ENCODE data around the gene NUP153. TPM values are rescaled to one million over a fixed set of nuclear protein-coding genes. Genes with fewer than 3 reads are reported as not detected.
"Not testable (repeated sequence)": the region's sequence is repeated elsewhere in the genome, so short reads cannot be mapped to it uniquely, and the experiment has no call there.

Gene NUP153
- polyA plus RNA-seq, 1 donor from 2014 or later, result 20.6 TPM

DNA sequence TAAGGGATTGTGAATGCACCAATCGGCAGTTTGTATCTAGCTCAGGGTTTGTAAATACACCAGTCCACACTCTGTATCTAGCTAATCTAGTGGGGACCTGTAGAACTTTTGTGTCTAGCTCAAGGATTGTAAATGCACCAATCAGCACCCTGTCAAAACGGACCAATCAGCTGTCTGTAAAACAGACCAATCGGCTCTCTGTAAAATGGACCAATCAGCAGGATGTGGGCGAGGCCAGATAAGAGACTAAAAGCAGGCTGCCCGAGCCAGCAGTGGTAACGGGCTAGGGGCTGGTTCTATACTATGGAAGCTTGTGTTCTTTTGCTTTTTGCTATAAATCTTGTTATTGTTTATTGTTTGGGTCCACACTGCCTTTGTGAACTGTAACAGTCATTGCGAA, 125.4 kb downstream of the NUP153 start:
- H3K27me3 ChIP-seq (ENCODE audit: insufficient read depth, low read depth, low read length); H3K79me2 ChIP-seq (replicated peaks; ENCODE audit: insufficient read depth, low read length); H3K9me2 ChIP-seq (ENCODE audit: insufficient read depth, low read length); H3K9ac ChIP-seq (ENCODE audit: low read length); H3K4me3 ChIP-seq (ENCODE audit: low read length); H4K20me1 ChIP-seq (ENCODE audit: insufficient read depth); H3K4me2 ChIP-seq (ENCODE audit: low read length); H2AFZ ChIP-seq (ENCODE audit: low read depth, low read length); H3K9me3 ChIP-seq (ENCODE audit: low read length); H3F3A ChIP-seq (ENCODE audit: insufficient read depth, low read length, poor library complexity, severe bottlenecking); H3K36me3 ChIP-seq (ENCODE audit: insufficient read depth, low read length); H3K27ac ChIP-seq (ENCODE audit: low read length): not testable (repeated sequence)

DNA sequence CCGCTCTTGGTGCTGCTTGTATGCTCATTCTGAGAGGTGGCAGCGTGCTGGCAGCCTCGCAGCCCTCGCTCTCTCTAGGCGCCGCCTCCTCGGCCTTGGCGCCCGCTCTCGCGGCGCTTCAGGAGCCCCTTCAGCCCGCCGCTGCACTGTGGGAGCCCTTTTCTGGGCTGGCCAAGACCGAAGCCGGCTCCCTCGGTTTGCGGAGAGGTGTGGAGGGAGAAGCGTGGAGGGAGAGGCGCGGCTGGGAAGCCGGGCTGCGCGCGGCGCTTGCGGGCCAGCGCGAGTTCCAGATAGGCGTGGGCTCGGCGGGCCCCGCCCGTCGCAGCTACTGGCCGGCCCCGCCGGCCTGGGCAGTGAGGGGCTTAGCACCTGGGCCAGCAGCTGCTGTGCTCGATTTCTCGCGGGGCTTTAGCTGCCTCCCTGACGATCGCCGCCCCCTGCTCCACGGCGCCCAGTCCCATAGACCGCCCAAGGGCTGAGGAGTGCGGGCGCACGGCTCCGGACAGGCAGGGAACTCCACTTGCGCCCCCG, 126.1 kb downstream of the NUP153 start:
- no peaks in the 10 kb centered on the region for H3F3A ChIP-seq (ENCODE audit: insufficient read depth, low read length, poor library complexity, severe bottlenecking)
- H3K27ac ChIP-seq (ENCODE audit: low read length), result no peak overlapping the region
- H3K27me3 ChIP-seq (ENCODE audit: insufficient read depth, low read depth, low read length), result no peaks in the 10 kb centered on the region
- no peaks in the 10 kb centered on the region for H3K9me3 ChIP-seq (ENCODE audit: low read length)
- TF ChIP-seq TAF1 (IDR thresholded peaks at IDR 0.05; ENCODE audit: low read depth) (no peak), SMC3 (conservative IDR thresholded peaks at IDR 0.05; ENCODE audit: poor library complexity) (no peak), POLR2AphosphoS5 (IDR thresholded peaks at IDR 0.05) (no peak), EP300 (conservative IDR thresholded peaks at IDR 0.05; ENCODE audit: poor library complexity, severe bottlenecking) (no peak), RAD21 (conservative IDR thresholded peaks at IDR 0.05) (no peak), MXI1 (conservative IDR thresholded peaks at IDR 0.05; ENCODE audit: poor library complexity, severe bottlenecking) (no peak), EZH2 (IDR thresholded peaks at IDR 0.05; ENCODE audit: borderline replicate concordance, insufficient read depth, low read length, poor library complexity, severe bottlenecking) (no peak)
- TF ChIP-seq, protein P1, sequence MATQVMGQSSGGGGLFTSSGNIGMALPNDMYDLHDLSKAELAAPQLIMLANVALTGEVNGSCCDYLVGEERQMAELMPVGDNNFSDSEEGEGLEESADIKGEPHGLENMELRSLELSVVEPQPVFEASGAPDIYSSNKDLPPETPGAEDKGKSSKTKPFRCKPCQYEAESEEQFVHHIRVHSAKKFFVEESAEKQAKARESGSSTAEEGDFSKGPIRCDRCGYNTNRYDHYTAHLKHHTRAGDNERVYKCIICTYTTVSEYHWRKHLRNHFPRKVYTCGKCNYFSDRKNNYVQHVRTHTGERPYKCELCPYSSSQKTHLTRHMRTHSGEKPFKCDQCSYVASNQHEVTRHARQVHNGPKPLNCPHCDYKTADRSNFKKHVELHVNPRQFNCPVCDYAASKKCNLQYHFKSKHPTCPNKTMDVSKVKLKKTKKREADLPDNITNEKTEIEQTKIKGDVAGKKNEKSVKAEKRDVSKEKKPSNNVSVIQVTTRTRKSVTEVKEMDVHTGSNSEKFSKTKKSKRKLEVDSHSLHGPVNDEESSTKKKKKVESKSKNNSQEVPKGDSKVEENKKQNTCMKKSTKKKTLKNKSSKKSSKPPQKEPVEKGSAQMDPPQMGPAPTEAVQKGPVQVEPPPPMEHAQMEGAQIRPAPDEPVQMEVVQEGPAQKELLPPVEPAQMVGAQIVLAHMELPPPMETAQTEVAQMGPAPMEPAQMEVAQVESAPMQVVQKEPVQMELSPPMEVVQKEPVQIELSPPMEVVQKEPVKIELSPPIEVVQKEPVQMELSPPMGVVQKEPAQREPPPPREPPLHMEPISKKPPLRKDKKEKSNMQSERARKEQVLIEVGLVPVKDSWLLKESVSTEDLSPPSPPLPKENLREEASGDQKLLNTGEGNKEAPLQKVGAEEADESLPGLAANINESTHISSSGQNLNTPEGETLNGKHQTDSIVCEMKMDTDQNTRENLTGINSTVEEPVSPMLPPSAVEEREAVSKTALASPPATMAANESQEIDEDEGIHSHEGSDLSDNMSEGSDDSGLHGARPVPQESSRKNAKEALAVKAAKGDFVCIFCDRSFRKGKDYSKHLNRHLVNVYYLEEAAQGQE (IDR thresholded peaks at IDR 0.05; ENCODE audit: borderline replicate concordance), result no peak
- TF ChIP-seq, protein P2, sequence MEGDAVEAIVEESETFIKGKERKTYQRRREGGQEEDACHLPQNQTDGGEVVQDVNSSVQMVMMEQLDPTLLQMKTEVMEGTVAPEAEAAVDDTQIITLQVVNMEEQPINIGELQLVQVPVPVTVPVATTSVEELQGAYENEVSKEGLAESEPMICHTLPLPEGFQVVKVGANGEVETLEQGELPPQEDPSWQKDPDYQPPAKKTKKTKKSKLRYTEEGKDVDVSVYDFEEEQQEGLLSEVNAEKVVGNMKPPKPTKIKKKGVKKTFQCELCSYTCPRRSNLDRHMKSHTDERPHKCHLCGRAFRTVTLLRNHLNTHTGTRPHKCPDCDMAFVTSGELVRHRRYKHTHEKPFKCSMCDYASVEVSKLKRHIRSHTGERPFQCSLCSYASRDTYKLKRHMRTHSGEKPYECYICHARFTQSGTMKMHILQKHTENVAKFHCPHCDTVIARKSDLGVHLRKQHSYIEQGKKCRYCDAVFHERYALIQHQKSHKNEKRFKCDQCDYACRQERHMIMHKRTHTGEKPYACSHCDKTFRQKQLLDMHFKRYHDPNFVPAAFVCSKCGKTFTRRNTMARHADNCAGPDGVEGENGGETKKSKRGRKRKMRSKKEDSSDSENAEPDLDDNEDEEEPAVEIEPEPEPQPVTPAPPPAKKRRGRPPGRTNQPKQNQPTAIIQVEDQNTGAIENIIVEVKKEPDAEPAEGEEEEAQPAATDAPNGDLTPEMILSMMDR (IDR thresholded peaks at IDR 0.05; ENCODE audit: poor library complexity, severe bottlenecking), result no peak
- no peaks in the 10 kb centered on the region for H3K79me2 ChIP-seq (replicated peaks; ENCODE audit: insufficient read depth, low read length)
- no peak overlapping the region for H3K9ac ChIP-seq (ENCODE audit: low read length)
- peak overlapping the region; percentile 56 for H3K4me3 ChIP-seq (ENCODE audit: low read length)
- no peak overlapping the region for H3K4me2 ChIP-seq (ENCODE audit: low read length)
- no peaks in the 10 kb centered on the region for H3K9me2 ChIP-seq (ENCODE audit: insufficient read depth, low read length)
- H3K36me3 ChIP-seq (ENCODE audit: insufficient read depth, low read length), result no peaks in the 10 kb centered on the region
- no peaks in the 10 kb centered on the region for H4K20me1 ChIP-seq (ENCODE audit: insufficient read depth)
- no peak overlapping the region for H2AFZ ChIP-seq (ENCODE audit: low read depth, low read length)

DNA sequence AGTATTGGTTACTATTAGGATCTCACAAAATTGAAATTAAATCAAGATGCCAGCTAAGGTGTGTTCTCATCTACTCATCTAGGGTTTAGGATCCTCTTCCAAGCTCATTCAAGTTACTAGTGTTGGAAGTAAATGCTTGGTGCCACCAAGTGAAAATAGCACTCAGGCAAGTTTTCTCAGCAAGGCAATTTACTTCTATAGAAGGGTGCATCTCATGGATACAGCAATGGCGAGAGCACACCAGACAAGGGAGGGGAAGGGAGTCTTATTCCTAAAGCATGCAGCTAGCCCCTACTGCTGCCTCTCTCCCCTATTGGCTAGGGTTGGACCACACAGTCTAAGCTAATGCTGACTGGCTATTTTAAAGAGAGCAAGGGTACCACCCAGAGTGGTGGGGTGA, 129.7 kb downstream of the NUP153 start:
- no peak overlapping the region for H3K27ac ChIP-seq (ENCODE audit: low read length)
- no peaks in the 10 kb centered on the region for H3K9me2 ChIP-seq (ENCODE audit: insufficient read depth, low read length)
- no peaks in the 10 kb centered on the region for H3K36me3 ChIP-seq (ENCODE audit: insufficient read depth, low read length)
- TF ChIP-seq SMC3 (conservative IDR thresholded peaks at IDR 0.05; ENCODE audit: poor library complexity) (no peak), EZH2 (IDR thresholded peaks at IDR 0.05; ENCODE audit: borderline replicate concordance, insufficient read depth, low read length, poor library complexity, severe bottlenecking) (no peak), EP300 (conservative IDR thresholded peaks at IDR 0.05; ENCODE audit: poor library complexity, severe bottlenecking) (no peak), TAF1 (IDR thresholded peaks at IDR 0.05; ENCODE audit: low read depth) (no peak), RAD21 (conservative IDR thresholded peaks at IDR 0.05) (no peak), POLR2AphosphoS5 (IDR thresholded peaks at IDR 0.05) (no peak), MXI1 (conservative IDR thresholded peaks at IDR 0.05; ENCODE audit: poor library complexity, severe bottlenecking) (no peak)
- TF ChIP-seq, protein P2 (IDR thresholded peaks at IDR 0.05; ENCODE audit: poor library complexity, severe bottlenecking), result no peak
- TF ChIP-seq, protein P1 (IDR thresholded peaks at IDR 0.05; ENCODE audit: borderline replicate concordance), result no peak
- no peaks in the 10 kb centered on the region for H3F3A ChIP-seq (ENCODE audit: insufficient read depth, low read length, poor library complexity, severe bottlenecking)
- H3K9ac ChIP-seq (ENCODE audit: low read length), result no peak overlapping the region
- no peaks in the 10 kb centered on the region for H4K20me1 ChIP-seq (ENCODE audit: insufficient read depth)
- no peak overlapping the region for H2AFZ ChIP-seq (ENCODE audit: low read depth, low read length)
- no peaks in the 10 kb centered on the region for H3K79me2 ChIP-seq (replicated peaks; ENCODE audit: insufficient read depth, low read length)
- no peak overlapping the region for H3K4me2 ChIP-seq (ENCODE audit: low read length)
- H3K9me3 ChIP-seq (ENCODE audit: low read length), result no peaks in the 10 kb centered on the region
- H3K4me3 ChIP-seq (ENCODE audit: low read length), result no peak overlapping the region
- H3K27me3 ChIP-seq (ENCODE audit: insufficient read depth, low read depth, low read length), result no peaks in the 10 kb centered on the region

Measured in neural cell (in vitro differentiated cells).